Brain pericyte (primary cell): Measurements from ENCODE around the gene FAAP20.

Experiments used
- DNase-seq: peaks from one replicate; pipeline ENCODE4 v3.0.0-alpha.2; 2012; ENCODE audit warnings: low read depth, low spot score

The FAAP20 gene, protein sequence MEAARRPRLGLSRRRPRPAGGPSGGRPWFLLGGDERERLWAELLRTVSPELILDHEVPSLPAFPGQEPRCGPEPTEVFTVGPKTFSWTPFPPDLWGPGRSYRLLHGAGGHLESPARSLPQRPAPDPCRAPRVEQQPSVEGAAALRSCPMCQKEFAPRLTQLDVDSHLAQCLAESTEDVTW

DNA sequence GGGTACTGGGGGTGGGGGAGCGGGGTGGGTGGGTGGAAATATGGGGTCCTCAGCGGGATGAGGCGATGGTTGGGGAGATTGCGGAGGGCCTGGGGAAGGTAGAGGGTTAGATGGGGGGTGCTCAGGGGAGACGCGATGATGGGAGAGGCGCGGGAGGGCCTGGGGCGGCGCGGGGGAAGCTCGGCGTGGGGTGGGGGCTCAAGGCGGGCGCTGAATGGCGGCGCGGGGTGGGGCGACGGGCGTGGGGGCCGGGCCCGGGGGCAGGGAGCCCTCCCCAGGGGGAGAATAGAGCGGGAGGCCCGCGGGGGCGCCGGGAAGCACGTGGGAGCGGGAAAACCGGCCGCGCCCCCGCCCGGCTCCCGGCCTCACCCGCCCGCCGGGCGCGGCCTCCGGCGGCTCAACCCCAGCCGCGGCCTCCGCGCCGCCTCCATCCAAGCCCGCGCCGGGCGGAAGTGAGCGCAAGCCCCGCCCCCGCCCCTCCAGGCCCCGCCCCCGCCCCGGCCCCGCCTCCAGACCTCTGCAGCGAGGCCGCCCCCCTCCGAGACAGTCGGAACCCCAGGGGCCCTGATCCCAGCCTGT lies at the start of gene FAAP20:
TSS of gene FAAP20 (minus strand) at position 454 of the 579 bp plus-strand sequence. CDS start at position 431, 23 bp downstream.
- DNase-seq = no peak

DNA sequence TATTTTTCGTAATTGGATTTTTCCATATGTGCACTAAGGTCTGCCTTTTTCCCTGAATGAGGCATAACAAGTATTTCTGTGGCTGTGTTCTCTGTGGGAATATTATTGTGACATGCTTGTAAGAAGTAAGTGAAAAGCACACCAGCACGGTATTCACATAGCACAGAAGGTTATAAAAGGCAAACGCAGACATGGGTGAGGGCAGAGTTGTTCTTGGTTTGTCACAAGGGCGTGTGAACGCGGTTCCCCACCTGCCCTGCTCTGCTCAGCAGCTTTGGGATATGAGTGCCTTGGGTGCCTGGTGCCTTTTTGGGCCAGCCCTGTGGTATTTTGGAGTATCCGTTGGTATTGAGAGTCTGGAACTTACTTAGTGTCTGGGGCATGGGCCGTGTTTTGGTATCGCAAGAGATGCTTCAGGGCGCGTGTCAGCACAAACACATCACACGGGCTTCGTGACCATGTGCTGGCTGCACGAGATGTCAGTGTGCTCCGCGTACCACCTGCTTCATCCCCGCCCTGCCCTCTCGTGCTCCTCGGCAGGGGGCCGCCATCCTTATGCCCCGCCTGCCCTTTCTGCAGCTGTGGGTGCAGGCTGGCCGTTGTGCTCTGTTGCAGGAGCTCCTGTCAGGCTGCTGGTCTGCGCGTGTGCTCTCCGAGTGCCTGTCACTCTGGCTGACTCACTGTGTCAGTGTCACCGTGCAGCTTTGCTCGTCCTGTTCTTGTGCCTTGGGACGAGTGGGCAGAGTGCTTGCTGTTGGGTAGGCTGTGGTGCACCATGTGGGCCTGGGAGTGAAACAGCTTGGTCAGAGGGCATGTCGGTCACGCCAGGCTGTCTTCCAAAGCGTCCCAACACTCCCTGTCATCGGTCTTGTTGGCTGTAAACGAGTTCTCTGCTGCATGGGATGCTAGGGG lies 48.5 kb upstream of the FAAP20 start:
- no peak for DNase-seq

DNA sequence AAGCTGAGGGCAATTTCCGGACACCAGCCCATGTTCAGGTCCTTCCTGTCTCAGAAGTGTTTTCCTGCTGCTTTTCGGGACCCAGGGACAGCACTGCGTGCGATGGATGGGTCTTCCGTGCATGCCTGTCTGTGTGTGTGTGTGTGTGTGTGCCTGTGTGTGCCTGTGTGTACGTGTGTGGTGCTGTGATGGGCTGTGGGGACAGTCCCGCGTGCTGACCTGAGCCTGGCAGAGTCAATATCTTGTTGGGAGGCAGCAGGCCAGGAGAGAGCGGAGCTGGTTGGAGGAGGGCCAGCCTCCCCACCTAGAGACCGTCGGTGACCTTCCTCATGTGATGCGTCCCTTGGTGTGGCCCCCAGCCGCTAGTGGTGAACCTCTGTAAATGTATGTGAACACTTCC lies 47.2 kb upstream of the FAAP20 start:
- DNase-seq = no peak

DNA sequence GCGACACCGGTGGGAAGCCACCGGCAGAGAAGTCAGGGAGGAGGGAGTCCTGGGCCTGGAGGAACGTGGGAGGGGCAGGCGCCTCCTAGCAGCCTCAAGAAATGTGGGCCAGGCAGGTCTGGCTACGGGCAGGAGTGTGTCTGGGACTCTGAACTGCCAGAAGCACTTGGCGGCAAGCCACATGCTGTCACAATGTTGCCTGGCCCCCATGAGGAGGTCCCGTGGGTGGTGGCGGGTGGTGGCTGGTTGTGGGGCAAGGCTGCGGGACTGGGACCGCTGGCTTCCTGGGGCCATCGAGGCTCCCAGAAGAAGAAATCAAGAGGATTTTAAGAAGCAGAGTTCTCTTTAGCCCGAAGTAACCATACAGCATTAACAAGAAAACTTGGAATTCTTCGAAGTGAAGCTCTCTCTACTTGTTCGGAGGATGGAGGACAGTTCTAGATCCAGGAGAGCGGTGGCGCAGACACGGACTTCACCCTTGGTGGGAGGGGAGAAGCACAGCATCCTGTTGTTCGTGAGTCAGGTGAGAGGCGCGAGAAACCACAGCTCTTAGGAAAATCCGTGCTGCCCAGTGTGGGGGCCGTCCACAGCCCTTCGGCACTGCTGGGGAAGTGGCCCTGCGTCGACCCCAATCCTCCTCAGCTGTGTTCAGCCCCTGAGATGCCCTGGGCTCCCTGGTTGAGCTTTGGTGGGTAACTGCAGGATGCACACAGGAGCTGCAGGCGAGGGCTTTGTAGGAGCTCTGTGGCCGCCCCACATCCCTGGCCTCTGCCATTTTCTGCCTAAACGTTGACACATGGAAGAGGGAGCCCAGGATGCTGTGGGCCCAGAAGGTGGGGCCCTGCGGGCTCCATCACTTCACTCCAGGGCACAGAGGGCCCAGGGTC lies 45.9 kb upstream of the FAAP20 start:
- DNase-seq = no peak

DNA sequence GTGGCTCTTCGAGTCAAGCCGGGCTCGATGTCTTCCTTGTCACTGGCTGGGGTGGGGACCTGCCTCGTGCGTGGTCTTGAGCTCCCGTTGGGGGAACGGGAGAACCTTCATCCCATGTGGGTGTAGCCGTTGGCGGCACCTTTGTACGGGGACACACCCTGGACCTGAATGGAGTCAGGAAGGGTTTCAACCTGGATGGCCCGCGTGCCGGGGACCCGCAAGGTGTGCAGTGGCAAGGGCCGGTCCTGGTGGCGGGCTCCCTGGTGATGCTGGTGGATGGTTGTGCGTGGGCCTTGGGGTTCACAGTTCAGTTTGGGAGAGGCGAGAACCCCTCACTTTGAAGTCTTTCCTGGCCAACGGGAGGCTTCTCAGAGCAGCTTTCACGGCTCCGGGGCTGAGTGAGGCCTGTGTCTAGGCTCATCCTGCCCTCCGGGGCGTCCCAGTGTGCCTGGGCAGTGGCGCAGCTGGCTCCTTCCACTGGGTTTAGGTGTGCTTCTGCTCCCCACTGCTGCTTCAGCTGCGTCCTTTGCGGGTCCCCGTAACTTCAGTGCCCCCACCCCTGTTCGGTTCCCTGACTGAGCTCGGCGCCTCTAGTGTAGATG lies 44.9 kb upstream of the FAAP20 start:
- no peak for DNase-seq

DNA sequence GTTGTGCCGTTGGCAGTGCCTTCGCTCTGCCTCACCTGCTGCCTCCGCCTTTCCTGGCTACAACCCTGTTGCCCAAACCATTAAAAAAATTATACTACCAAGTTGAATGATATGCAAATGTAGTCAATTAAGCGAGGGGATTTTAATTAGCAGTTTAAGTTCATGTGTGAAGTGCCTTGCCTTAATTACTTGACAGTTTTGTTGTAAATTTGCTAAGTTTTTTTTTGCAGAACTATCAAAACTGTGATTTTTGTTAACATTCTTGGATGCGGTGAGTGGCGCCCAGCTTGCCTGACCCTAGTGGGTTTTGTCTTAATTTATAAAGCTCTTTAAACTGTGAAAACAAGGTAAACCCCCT lies 44.4 kb upstream of the FAAP20 start:
- DNase-seq = no peak

DNA sequence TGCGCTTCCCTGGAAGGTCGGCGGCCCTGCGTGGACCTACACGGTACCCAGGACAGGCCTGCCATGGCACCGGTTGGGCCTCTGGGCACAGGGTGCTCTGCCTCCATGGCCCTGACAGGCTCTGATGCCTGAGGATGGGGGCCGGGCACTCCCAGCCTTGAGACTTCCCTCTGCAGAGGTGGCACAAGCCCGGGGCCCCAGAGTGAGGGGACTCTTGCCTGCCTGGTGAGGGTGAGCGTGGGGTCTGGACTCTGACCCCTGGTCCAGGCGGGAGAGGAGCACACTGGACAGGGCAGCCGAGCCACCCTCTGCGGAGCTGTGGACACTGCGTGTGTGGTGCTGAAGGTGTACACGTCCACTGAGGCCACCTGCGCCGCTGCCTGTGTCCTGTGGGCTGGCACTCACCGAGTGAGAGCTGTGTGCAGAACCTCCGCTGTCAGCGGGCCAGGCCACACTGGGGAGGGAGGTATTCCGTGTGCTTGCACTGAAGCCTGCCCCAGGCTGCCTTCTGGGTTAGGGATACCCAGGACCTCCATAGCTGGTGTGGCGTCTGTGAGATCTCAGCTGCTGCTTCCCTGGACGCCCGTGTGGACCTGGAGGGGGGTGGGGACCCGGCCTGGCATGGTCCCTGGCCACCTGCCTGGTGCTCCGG lies 43.9 kb upstream of the FAAP20 start:
- DNase-seq = no peak

DNA sequence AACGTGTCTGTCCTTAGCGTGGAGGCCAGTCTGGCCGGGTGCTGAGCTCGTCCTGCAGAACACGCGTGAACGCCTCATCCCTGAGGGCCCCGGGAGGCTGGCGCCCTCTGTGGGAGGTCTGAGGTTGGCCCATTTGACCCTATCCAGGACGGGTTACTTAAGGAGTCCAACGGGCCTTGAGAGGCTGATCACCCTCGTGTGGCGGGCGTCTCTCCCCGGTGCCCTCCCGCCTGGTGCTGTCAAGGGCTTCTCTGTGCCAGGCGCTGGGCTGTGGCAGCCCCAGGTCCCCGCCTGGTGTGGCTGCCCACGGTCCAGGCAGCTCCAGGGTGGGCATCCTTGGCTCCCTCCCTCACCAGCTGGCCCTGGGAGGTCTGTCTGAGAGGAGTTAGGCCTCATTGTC lies 43.2 kb upstream of the FAAP20 start:
- no peak for DNase-seq

DNA sequence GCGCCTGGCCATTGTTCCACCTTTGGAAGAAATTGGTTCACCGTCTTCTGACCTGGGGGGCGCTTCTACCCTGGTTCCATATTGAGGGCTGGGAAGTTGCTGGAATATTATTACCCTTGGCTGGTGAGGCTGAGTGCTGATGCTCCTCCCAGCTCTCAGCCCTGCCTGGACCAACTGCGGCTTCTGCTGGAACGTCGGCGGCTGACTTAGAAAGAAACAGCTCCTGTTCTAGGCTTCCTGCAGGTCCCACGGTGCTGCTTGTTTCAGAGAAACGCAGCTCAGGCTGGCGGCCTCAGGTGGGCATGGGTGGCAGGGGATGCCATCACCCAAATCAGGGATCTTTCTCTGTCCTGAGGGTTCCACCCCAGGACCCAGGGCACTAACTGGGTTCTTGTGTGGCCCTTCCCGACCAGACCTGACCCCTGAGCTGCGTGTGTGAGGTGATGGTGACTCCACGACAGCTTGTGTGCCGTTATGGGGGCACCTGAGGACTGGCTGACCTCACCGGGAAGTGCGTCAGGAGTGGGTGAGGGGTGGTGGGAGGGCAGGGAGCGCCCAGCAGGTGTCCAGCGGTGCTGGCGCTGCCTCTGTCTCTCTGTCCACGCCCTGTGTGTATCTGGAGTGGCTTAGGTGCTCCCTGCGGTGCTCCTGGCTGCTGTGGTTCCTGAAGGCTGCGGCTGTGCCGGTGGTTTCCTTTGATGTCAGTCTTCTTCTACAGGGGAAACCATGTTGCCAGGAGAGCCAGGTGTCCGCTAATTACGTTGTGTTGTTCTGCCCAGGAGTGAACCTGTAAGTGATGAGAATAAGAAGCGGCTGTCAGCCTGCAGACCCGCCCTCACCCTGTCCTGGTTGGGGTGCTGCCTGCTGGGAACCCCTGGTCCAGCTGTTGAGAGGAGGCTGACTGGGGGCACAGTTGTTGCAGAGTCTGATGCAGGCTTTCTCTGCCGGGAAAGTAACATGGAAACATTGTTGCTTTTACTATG lies 42.4 kb upstream of the FAAP20 start:
- no peak for DNase-seq

DNA sequence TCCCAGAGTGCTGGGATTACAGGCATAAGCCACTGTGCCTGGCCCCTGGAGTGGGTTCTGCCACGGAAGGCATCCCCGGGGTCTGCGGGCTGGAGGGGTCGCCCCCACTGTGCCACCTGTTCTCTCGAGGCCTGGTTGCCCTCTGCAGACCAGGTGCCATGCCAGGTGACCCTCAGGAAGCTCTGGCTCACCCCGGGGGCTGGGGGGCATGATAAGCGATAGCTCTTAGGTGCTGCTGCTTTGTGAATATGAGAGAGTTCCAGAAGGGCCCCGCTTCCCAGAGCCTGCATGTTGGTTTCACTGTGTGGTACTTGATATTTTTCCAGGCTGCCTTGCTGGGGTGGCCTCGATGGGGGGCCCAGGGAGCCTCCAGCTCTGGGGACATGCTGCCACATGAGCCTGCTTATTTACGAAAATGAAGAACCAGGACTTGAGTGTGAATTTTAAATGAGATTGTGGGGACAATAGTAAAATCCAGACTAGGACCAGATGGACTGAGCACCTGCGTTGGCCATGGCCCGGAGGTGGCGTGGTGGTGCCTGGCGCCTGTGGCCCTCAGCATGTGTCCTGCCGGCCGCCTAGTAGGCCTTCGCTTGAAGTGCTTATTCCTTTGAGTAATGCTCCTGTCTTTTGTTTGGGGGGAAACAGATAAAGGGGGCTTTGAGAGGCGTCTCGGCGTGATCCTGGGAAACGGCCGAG lies 40.9 kb upstream of the FAAP20 start:
- no peak for DNase-seq

DNA sequence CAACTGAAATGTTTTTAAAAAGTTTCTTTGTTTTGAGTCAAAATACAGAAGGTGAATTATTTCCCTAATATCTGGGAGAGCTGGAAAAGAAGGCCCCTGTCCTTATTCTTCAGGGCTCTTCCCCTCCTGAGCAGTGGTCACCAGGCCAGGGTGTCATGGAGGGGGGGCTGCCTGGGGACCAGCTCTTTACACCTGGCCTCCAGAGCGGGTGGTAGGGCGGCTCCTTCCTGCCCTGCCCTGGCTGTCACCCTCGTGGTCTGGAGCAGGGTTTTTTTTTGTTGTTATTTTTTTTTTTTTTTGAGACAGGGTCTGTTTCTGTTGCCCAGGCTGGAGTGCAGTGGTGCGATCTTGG lies 40.2 kb upstream of the FAAP20 start:
- no peak for DNase-seq

DNA sequence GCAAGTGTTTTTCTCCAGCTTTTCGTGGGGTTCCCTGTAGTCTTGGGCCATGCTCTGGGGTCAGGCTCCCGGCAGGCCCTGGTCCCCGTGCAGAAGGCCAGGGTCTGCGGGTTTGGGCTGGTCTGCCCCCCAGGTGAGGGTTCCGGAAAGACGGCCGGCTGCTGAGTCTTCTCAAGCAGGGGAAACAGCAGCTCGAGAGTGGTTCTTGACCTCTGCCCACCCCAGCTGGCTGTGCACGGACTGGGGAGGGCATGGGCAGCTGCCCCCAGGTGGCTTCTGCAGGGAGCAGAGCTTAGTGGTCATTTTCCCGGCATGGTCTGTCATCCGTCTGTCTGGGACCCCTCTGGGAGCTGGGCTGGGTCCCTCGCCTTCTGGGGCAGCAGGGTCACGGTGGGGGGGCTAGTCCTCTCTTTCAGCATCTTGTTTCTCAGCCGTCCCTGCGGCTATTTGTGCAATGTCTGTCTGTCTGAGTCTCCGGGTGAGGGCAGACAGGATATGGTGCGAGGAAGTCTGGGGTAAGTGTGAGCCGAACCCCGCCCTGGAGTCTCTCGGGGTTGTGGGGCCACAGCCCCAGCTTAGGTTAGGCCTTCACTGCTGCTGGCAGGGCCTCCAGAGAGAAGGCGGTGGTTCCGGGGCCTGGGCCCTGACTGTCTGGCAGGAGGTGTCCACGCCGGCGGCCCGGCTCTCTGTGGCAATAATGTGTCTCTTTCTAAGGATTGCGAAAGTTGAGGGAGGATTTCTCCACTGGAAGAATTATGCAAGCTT lies 39.6 kb upstream of the FAAP20 start:
- peak; percentile 43 for DNase-seq

DNA sequence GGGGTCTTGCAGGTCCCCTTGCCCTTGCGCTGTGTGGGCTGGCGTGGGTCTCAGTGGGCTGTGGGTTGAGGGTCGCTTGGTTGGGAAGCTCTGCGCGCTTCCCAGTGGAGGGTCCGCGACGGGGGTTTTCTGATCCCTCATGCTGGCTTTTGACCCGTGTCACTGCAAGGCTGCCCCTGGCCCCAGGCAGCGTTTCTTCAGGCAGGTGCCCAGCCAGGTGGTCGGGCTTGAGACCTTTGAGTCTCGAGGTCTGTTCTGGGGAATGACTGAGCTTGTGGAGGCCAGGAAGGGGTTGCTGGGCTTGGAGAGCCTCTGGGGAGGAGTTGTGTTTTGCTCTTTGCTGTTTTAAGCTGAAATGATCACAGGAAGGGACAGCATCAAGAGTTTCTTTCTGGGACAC lies 38.9 kb upstream of the FAAP20 start:
- DNase-seq = no peak

DNA sequence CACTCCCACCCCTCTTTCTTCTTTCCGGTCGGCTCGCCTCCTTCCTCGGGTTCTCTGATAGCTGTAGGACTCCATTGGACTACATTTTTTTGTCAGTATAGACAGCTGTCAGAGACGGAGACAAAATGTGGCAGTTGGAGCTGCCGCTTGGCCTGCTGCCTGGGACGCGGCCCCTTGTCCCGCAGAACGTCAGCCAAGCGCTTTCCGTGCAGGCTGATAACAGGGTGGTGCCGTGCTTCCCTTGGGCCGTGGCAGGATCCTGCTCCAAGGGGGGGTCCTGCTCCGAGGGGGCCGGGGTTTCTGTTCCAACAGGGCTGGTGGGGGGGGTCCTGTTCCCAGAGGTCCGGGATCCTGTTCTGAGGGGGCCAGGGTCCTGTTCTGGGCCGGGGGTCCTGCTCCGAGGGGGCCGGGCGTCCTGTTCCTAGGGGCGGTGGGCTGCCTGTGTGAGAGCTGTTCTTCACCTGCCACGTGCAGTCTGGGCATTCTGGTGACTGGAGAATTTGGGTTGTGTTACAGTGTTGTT lies 38.4 kb upstream of the FAAP20 start:
- no peak for DNase-seq

DNA sequence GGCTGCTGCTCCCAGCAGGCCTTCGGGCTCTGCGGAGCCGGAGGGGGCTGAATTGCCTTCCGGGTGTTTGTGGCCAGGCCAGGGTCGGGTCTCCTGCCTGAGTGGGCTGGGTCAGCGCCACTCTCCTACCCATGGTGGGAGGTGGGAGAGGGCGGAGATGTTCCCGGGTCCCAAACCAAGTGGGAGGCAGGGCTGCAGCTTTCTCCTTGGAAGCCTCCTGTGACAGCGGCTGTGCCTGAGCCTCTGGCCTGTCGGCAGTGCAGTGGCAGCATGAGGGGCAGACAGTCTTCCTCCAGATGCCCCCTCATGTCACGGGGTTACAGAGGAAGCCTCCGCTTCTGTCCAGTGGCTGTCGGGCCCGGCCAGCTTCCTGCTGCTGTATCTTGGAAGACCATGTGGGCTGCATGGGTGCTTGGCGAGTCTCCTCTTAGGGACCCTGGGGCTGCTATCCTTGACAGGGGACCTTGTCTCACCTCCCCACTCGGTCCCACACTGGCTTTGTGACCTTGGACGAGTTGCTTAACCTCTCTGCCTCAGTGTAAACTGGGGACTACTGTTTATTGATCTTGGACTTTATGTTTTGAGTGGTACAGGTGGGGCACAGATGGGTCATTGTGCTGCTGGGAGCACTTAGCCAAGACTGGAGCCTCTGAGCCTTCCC lies 37.8 kb upstream of the FAAP20 start:
- no peak for DNase-seq

DNA sequence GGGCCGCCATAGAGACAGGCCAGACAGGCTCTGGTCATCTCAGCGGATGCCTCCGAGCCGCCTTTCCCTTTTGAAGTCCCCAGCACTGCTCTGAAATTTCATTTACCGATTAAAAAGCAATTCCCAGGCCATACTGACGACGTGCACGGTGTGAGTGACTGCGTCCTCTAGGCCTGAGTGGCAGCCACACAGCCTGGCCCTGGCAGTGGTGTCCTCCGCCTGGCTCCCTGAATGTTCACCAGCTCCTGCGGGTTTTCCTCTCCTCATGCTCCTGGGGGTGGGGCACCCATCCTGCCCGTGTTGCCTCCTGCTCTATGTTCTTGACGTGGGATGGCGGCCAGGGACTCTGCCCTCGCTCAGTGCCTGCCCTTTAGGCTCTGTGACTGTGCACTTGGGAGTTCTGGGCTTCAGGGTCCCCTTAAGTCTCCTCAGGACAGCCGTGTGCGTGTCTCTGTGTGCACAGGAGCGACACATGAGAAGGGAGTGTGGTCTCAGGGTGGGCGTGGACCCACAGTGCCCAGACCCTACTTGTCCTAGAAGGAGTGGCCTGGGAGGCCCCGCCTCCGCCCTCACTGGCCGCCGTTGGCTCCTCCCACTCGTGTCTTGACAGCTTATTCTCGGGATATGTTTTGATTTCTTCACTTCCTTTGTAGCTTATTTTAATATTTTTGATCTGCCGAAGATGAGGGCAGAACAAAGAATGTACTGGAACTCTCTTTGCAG lies 37.1 kb upstream of the FAAP20 start:
- no peak for DNase-seq
